Activated CD4-positive, alpha-beta T cell treated with anti-CD3 and anti-CD28 coated beads, Interleukin-10, Interleukin-2, amounts not matched to agents 100 ng/mL and 50 ng/mL, durations not matched to agents 16 hours and 8 hours (primary cell): ENCODE measurements around the gene PHC3.
"Not testable (repeated sequence)": the region's sequence is repeated elsewhere in the genome, so short reads cannot be mapped to it uniquely, and the experiment has no call there.

Experiments
- DNase-seq: peaks from one replicate; pipeline ENCODE4 v3.0.0-alpha.2; 2020

PHC3 gene, protein sequence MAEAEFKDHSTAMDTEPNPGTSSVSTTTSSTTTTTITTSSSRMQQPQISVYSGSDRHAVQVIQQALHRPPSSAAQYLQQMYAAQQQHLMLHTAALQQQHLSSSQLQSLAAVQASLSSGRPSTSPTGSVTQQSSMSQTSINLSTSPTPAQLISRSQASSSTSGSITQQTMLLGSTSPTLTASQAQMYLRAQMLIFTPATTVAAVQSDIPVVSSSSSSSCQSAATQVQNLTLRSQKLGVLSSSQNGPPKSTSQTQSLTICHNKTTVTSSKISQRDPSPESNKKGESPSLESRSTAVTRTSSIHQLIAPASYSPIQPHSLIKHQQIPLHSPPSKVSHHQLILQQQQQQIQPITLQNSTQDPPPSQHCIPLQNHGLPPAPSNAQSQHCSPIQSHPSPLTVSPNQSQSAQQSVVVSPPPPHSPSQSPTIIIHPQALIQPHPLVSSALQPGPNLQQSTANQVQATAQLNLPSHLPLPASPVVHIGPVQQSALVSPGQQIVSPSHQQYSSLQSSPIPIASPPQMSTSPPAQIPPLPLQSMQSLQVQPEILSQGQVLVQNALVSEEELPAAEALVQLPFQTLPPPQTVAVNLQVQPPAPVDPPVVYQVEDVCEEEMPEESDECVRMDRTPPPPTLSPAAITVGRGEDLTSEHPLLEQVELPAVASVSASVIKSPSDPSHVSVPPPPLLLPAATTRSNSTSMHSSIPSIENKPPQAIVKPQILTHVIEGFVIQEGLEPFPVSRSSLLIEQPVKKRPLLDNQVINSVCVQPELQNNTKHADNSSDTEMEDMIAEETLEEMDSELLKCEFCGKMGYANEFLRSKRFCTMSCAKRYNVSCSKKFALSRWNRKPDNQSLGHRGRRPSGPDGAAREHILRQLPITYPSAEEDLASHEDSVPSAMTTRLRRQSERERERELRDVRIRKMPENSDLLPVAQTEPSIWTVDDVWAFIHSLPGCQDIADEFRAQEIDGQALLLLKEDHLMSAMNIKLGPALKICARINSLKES

DNA sequence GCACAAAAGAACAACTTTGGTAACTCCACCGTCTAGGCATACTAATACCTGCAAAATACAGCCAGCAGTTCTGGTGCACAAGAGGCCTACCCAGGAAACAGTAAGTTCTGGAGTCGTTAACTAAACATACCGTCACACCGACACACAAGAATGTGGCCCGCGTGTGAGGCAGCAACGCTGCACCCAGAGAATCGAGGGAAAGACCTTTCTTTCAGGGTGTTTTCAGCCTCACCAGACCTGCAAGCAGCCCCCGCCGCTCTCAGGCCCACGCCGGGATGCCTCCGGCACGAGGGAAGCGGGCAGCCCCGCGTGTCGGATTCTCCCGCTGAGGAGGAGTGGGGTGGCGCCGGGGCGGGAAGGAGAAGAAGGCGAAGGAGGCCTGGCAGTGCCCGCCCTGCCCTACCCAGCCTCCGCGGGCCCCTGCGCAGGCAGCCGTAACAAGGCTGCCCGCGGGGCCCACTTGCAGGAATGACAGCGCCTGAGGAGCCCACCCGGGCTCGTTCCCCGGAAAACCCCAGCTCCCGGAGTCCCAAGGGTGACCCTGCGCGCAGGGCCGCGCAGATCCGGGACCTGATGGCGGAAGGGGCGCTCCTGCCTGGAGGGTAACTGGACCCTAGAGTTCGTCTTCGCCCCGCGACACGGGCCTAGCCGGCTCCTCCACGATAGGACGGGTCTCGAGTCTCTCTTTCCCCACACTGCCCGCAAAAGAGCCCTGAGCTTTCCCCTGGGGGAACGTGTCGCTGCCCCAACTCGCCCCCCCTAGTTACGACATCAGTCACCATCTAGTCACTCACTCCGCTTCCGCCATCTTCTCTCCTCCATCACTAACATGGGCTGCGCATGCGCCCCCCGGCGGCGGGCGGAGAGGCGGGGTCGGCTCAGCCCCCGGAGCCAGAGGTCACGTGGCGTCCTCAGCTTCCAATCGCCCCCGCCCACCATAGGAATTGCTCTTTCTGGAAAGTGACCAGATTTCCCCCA, at the start of gene PHC3:
TSS of gene PHC3 (minus strand) at position 826 of the 978 bp plus-strand sequence. CDS start at position 808, 18 bp downstream.
- DNase-seq = peak; percentile 97

DNA sequence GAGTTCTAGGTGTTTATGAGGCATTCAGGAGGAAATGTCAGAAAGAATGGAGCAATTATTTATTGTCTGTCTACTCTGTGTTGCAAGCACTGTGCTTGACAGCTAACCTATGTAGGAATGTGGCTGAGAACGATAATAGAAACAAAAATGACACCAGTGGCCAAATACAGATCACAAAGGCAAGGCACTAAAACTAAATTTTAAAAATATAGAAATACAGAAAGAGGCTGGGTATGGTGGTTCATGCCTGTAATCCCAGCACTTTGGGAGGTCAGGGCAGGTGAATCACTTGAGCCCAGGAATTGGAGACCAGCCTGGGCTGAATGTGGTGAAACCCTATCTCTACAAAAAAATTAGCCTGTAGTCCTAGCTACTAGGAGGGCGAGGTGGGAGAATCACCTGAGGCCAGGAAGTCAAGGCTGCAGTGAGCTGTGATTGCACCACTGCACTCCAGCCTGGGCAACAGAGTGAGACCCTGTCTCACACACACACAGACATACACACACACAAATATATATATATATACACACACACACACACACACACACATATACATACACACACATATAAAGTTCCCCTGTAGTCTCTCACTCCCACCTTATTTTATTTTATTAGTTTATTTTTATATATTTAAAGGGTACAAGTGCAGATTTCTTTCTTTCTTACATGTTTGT, 46.7 kb upstream of the PHC3 start:
- DNase-seq = no peak

DNA sequence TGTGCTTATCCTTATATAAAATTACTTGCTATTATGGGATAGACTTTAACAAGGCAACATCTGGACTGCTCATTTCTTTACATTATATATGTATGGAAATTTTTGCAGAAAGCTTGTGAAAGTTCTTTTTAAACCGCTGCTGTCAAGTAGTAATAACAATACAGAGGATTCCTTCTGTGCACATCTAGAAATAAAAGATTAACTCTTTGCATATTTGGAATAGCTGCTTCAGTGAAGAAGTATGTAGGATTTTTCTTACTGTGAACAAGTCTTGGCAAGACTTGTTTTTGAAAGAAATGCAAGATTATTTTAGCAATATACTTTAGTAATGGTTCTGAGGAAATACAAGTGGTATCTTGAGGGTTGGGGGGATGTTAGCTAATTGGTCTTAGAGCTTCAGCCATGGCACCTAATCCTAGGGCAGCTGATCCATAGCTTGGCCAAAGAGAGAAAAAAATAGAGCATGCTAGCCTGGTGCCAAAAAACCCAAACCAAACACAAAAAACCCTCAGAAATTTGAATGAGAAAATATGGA, 45.0 kb upstream of the PHC3 start:
- no peak for DNase-seq

DNA sequence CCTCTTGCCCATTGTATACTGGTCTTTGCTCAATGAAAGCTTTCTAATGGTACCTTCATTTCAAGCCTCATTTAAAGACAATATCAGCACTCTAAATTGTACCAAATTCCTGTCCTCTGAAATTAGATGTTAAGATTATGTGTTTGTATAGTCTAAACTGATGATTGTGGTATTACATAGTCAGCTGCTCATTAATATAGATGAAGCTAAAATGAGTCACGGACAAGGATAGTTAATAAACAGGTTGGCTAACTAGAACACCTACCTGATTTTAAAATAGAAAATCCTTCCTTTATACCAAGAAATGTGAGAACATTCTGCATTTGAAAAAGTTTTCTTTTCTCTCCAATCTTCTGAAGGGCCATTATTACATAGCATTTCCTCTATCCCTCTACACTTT, 43.6 kb upstream of the PHC3 start:
- no peak for DNase-seq

DNA sequence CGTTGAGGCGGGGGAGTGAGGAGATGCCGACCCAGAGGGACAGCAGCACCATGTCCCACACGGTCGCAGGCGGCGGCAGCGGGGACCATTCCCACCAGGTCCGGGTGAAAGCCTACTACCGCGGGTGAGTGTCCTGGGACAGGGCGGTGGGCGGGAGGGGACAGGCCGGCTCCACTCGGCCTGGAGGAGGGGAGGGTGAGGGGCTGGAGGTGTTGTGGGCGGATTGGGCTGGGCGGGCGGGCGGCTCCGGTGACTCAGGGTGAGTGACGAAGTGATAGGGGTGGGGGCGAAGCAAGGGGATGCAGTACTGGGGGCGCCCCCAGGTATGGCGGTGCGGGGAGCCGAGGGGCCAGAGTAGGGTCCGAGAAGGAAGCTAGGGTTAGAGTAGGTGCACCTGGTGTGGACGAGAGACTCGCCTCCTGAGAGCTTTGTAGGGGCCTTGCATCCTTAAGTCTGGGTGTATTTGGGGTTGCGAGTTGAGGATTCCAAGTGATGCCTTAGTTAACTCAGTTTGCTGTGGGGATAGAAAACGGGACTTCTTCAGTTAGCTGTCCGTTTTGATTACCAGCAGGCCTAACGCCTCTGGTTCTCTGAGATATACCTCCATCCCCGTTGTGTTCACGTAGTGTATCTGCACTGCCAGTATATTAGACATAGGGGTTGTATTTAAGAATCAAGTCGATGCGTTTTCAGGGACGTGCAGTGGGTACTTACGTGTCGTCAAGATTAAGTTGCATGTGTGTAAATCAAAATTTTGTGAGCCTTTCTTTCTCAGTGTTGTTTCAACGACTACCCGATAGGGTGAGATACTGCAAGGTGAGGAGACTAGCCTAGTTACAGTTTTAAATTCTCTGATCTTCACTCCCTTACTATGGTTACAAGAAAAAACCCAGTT, 41.4 kb upstream of the PHC3 start:
- peak; percentile 44 for DNase-seq

DNA sequence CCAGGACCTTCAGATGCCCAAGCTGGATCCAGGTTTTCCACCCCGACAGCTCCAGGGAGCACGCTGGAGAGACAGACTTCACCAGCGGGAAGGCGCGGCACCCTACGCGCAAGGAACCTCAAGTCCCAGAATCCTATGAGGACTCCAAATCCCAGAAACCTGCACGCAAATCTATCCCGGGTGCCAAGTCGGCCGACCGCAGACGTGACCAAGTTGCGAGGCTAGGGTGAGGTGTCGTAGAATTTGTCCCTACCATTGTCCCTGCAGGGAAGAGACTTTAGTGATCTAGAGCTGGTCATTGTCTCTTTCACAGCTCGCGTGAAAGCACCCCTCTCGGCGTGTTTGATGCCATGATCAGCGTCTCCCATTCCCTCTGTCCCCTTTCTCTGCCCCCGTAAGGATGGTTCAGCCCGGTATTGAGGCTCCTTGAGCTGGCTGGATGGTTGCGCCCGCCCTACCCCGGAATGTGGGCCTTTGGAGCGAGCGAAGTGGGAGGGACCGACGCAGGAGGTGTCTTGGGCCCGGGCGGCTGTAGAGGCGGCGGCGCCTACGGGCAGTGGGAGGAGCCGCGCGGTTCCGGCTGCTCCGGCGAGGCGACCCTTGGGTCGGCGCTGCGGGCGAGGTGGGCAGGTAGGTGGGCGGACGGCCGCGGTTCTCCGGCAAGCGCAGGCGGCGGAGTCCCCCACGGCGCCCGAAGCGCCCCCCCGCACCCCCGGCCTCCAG, 40.6 kb upstream of the PHC3 start, which contains the start of gene PRKCI:
TSS of gene PRKCI (plus strand) at position 501 of the 723 bp plus-strand sequence. CDS start 246 bp downstream, outside the sequence.
- DNase-seq = peak; percentile 96

DNA sequence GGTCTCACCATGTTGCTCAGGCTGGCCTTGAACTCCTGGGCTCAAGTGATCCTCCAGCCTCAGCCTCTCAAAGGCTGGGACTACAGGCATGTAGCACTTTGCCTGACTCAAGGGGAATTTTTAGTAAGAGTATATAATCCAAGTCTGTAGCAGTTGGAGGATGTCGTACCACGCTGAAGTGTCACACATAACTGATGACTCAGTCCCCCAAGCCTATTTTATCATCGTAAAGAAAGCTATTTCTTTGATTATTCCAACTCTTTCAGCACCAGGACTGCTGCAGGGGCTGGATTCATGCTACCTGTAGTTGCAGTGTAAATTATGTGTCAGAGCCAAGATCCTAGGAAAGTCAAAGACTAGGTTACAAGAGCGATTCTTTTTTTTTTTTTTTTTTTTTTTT, 39.3 kb upstream of the PHC3 start:
- DNase-seq = no peak

DNA sequence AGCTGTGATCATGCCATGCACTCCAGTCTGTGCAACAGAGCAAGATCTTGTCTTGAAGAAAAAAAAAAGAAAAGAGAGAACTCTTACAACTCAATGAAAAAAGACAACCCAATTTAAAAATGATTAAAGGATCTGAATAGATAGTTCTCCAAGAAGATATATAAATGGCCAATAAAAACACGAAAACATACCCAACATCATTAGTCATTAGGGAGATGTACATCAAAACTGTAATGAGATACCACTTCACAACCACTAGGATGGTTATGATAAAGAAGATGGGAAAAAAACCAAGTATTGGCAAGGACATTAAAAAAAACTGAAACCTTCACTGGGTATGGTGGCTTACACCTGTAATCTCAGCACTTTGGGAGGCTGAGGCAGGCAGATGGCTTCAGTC, 38.3 kb upstream of the PHC3 start:
- DNase-seq = no peak

DNA sequence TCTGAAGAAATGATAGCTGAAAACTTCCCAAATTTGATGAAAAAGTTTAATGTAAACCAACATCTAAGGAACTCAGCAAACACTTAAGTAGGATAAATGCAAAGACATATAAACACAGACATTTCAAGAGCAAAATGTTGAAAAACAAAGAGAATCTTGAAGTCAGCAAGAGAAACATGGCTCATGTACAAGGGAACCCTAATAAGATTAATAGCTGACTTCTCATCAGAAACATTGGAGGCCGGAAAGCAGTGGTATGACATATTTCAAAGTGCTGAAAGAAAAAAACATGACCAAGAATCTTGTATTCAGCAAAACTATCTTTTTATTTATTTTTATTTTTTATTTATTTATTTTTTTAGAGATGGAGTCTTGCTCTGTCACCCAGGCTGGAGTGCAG, 30.1 kb upstream of the PHC3 start:
- DNase-seq = no peak

DNA sequence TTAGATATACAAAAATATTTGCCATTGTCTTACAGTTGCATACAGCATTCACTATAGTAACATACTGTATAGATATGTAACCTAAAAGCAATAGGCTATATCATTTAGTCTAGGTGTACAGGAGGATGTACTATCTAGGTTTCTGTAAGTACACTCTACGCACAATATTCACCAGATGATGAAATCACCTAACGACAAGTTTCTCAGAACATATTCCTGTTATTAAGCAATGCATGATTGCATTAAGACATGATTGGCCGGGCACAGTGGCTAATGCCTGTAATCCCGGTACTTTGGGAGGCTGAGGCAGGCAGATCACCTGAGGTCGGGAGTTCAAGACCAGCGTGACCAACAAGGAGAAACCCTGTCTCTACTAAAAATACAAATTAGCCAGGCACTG, 26.2 kb upstream of the PHC3 start:
- DNase-seq = no peak

DNA sequence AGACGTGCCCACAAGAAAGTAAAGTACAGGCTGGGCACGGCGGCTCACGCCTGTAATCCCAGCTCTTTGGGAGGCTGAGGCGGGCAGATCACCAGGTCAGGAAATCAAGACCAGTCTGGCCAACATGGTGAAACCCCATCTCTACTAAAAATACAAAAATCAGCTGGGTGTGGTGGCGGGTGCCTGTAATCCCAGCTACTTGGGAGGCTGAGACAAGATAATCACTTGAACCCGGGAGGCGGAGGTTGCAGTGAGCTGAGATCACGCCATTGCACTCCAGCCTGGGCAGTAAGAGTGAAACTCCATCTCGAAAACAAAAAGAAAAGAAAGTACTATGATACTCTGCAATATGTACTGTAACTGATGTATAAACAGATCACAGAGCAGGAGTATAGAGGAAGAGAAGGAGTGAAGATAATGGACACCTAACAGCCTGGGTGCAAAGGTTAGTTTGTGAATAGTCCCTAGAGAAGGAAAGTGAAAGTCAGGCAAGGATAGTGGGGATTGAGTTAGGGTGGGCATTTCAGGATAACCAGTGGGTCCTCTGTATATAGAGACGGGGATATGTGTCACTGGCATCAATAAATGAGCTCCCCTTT, 24.7 kb upstream of the PHC3 start:
- not testable (repeated sequence) for DNase-seq

DNA sequence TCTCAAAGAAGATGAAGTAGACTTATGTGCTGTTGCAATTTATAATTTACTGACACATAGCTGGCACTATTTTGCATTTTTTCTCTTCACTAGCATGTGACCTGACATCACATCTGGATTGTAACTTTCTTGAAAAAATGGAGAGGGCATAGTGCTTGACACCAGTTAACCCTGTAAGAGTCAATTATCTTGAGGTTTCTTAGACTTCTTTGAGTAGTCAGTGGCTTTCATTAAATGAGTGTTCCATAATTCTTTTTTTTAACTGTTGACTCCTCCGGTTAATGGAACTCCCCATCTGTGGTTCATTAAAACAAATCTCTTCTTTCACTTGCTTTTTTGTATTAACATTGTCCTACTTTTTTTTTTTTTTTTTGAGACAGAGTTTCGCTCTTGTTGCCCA, 23.8 kb upstream of the PHC3 start:
- peak; percentile 9 for DNase-seq

DNA sequence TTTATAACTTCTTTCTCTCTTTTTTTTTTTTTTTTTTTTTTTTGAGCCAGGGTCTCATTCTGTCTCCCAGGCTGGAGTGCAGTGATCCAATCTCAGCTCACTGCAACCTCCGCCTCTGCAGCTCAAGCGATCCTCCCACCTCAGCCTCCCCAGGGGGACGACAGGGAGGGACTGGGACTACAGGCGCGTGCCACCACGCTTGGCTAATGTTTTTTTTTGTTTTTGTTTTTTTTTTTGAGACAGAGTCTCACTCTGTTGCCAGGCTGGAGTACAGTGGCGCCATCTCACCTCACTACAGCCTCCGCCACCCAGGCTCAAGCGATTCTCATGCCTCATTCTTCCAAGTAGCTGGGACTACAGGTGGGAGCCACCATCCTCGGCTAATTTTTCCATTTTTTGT, 23.0 kb upstream of the PHC3 start:
- no peak for DNase-seq

DNA sequence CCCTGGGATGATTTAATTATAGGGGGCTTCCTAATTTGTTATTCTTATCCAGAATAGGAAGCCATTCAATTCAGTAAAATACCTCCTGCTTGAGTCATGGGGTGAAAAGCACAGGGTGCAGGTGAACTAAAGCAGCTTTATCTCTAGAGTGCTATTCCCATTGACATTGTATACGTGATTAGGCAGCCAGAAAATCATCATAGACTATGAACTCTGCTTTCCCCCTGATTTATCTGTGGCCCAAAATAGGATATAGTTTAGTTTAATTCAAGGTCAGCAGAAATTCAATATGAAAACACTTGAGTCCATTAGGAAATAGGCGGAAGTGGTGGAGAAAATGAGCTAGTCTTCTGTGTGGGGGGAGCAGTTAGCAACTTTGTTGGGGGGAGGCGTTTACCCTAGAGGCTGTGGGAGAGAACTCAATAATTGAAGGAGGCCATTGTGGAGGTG, 22.5 kb upstream of the PHC3 start:
- DNase-seq = no peak

DNA sequence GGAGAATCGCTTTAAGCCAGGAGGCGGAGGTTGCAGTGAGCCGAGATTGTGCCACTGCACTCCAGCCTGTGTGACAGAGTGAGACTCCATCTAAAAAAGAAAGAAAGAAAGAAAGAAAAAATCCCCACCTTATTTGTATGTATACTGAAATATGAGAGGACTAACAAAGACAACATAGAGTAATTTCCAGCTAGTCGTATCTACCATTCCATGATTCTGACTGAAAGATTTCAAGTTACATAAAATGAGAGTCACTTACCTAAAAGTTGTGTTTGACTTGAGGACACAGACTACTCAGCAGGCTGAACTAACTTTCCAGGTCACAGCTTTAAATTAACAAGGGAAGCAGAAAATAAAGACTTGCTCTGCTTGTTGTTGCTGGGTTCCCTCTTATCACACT, 21.9 kb upstream of the PHC3 start:
- DNase-seq = no peak

DNA sequence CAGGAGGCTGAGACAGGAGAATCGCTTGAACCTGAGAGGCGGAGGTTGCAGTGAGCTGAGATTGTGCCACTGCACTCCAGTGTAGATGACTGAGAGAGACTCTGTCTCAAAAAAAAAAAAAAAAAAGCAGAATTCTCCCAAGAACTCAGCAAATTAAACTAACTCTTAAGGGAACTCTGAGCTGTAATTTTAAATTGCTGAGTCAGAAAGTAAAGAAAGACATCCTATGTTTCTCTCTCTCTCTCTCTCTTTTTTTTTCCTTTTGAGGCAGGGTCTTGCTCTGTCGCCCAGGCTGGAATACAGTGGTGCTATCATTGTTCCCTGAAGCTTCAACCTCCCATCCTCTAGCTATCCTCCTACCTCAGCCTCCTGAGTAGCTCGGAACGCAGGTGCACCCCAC, 20.0 kb upstream of the PHC3 start:
- DNase-seq = no peak

DNA sequence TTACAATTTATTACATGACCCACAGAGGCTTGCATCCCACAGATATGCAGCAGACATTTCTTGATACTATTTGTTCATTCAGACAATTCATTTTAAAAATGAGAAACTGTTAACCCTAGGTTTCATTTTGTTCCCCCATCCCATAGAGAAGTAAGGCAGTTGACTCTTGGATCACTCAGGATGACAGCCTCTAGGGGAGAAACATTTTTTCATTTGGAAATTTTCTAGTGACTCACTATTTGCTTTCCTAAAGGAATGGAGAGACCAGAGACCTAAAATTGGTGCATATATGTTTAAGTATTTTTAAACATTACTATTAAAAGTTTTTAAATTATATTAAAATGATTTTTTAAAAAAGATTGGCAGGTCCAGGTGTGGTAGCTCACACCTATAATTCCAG, 19.5 kb upstream of the PHC3 start:
- no peak for DNase-seq

DNA sequence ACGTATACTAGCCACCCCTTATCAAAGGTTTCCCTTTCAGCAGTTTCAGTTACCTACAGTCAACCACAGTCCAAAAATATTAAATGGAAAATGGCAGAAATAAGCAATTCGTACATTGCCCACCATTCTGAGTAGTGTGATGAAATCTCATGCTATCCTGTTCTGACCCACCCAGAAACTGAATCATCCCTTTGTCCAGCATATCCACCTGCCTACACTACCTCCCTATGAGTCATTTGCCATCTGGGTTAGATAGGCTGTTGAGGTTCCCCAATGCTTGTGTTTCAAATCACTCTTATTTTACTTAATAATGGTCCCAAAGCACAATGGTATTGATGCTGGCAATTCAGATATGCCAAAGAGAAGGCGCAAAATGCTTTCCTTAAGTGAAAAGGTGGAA, 15.3 kb upstream of the PHC3 start:
- no peak for DNase-seq

DNA sequence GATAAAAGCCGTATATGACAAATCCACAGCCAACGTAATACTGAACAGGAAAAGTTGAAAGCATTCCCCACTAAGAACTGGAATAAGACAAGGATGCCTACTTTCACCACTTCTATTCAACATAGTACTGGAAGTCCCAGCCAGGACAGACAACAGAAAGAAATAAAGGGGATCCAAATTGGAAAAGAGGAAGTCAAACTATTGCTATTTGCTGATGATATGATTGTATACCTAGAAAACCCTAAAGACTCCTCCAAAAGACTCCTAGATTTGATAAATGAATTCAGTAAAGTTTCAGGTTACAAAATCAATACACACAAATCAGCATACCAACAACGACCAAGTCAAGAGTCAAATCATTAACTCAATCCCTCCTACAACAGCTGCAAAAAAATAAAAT, 14.2 kb upstream of the PHC3 start:
- not testable (repeated sequence) for DNase-seq
